ENCODE measurements around the gene MT2A. TPM values are rescaled to one million over a fixed set of nuclear protein-coding genes. Genes with fewer than 3 reads are reported as not detected.

MT2A gene
- total and polyA plus RNA-seq, 8 donors = 71.0 to 495 (median 198) TPM

DNA sequence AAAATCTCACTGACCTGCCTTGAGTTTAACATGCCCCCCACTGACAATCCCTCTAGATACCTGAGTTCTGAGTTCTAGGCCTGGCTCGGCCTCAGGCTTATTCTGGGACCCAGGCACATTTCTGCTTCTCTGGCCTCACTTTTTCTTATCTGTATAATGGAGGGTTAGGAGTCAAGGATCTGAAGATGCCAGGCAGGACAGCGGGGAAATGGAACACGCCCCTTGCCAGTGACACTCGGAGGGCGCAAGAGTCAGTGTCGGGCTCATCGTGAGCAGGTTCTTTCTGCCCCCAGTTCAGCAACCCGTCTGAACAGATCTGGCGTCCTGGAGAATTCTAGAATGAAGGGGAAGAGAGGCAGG lies 19.6 kb upstream of the MT2A start:
- DNase-seq (no peak), ATAC-seq (no peak), FAIRE-seq (no peak)
- intact Hi-C loops (cut with DNase I) = loop anchor here in 1 of 3 donors (10.0 kb wide), 1 partner anchor 116 kb away; no protein-coding TSS in a partner anchor
- Histone ChIP-seq H3K4me1 (peaks cover 0 to 3% (median 0%) of the 10 kb centered on the region in 3 donors), H3K9me3 (no peaks in the 10 kb centered on the region), H3K36me3 (no peaks in the 10 kb centered on the region), H3K4me3 (peak overlapping the region in 2 of 4 donors; percentile 37 to 49), H3K27me3 (no peaks in the 10 kb centered on the region), H3K27ac (no peak overlapping the region)
- 40% methylated on average over 9 of the region's 9 CpGs for WGBS, 2 donors
- no peak for TF ChIP-seq CTCF (IDR thresholded peaks at IDR 0.05)

- no peak for FAIRE-seq
- intact Hi-C loops (cut with DNase I) = loop anchor here in 1 of 3 donors (10.0 kb wide), 1 partner anchor 115 kb away; no protein-coding TSS in a partner anchor
- Histone ChIP-seq H3K4me1 (peaks cover 0 to 3% (median 0%) of the 10 kb centered on the region in 3 donors), H3K4me3 (peak within 1 kb of the TSS in 3 of 4 donors; percentile 17 to 49 (median 37)), H3K9me3 (no peaks in the 10 kb centered on the region), H3K27me3 (no peaks in the 10 kb centered on the region), H3K27ac (no peak within 1 kb of the TSS), H3K36me3 (no peaks in the 10 kb centered on the region)
- TF ChIP-seq CTCF (IDR thresholded peaks at IDR 0.05) = no peak
- peak in 1 of 6 donors; percentile 69 for DNase-seq
- 6% methylated on average over 87 of the region's 87 CpGs for WGBS, 2 donors
- peak in 3 of 4 donors; percentile 45 to 79 (median 78) for ATAC-seq
These were observed 19.0 kb upstream of the MT2A start, which contains the start of gene MT3 for GRCh38 chr16:56589141-56590039. Gene MT3 (plus strand): TSS chr16:56589528. CDS start chr16:56589591, 63 bp downstream.

DNA sequence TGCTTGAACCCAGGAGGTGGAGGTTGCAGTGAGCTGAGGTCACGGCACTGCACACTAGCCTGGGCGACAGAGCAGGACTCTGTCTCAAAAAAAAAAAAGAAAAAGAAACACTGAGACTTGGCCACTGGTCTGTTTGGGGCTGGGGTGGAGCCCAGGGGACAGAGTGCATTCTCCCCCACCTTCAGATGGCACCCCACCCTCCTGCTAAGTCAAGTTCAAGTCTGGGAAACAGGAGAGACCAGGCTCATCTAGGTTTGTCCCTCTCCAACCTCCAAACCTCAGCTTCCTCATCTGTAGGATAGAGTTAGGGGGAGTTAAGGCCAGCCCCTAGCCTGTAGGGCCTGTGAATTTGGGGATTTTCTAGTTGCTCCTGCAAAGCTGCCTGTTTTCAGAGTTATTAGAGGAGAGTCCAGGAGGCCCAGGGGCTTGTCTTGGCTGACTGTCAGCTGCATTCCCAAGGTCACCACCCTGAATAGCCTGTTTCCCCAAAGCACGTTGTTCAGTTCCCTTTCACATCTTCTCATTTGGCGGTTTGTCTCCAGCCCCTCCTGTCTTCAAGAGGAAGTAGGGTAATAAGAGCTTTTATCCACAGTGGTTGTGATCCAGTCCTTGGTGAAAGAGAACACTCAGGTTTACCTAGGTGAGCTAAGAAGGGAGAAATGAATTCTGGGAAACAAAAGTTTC lies 16.9 kb upstream of the MT2A start:
- Histone ChIP-seq H3K4me1 (peaks cover 0 to 3% (median 0%) of the 10 kb centered on the region in 3 donors), H3K27ac (no peak overlapping the region), H3K4me3 (no peak overlapping the region), H3K36me3 (no peaks in the 10 kb centered on the region), H3K9me3 (no peaks in the 10 kb centered on the region), H3K27me3 (no peaks in the 10 kb centered on the region)
- DNase-seq (no peak), FAIRE-seq (no peak), ATAC-seq (peak in 1 of 4 donors; percentile 53)
- 53 to 56% methylated on average over 4 of the region's 4 CpGs for WGBS, 2 donors
- intact Hi-C loops (cut with DNase I) = no loop called here
- TF ChIP-seq CTCF (IDR thresholded peaks at IDR 0.05) = no peak

- Histone ChIP-seq H3K4me3 (no peak overlapping the region), H3K27me3 (no peaks in the 10 kb centered on the region), H3K27ac (no peak overlapping the region), H3K36me3 (no peaks in the 10 kb centered on the region), H3K4me1 (peaks cover 0 to 3% (median 0%) of the 10 kb centered on the region in 3 donors), H3K9me3 (no peaks in the 10 kb centered on the region)
- no peak for FAIRE-seq
- ATAC-seq = no peak
- intact Hi-C loops (cut with DNase I) = no loop called here
- DNase-seq = no peak
- TF ChIP-seq CTCF (IDR thresholded peaks at IDR 0.05) = no peak
- WGBS, 2 donors = 89 to 96% methylated on average over 6 of the region's 6 CpGs
These were observed 14.7 kb upstream of the MT2A start for GRCh38 chr16:56593573-56594291.
